Measurements from ENCODE around the gene TNKS1BP1. TPM values are rescaled to one million over a fixed set of nuclear protein-coding genes. Genes with fewer than 3 reads are reported as not detected.

TNKS1BP1 gene
- total and polyA plus RNA-seq, 2 of the 8 experiments (the other 6 are each of a cell fraction or from before 2014, with no cell fraction given) = 50.0 to 122 TPM

DNA sequence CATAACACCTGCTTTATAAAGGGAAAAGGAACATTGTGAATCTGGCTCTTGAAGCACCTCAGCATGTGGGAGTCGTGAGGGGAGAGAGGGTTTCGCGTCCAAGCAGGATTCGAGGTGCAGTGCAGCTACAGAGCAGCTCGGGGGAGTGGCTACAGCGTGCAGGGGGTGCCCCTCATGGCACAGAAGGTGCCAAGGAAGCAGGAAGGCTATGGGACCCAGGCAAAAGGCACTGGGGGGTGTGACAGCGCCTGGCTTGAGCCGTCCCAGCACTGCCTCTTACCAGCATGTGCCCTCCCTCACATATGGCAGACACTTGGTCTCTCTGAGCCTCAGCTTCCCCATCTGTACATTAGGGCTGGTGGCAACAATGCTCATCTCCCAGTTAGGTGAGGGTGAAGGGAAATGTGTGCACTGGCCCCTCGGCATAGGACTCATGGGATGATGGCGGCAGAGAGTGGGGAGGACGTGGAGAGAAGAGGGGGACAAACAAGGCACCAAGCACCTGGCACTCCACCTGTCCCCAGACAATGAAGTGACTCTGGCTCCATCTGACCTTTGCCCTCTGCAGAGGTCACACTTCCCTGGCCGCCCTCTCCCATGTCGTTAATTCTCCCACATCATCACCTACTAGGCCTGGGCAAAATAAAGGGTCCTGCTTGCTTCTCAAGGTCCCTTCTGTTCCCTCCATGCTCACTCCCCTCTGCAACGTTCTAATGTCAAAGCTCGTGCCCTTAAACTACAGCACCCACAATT is 10.4 kb downstream of the TNKS1BP1 start:
- H2BK20ac ChIP-seq (ENCODE audit: low read length) = no peak overlapping the region
- peaks cover 14% of the 10 kb centered on the region for H3K79me1 ChIP-seq (ENCODE audit: low read depth, low read length)
- peak overlapping the region; percentile 42 for H4K91ac ChIP-seq (replicated peaks; ENCODE audit: insufficient read length, low read length)
- ChIA-PET CTCF (ENCODE audit: partially characterized antibody) (interaction anchor here (1.1 kb wide), 1 partner anchor 29 kb away, joined by 4 read pairs; no protein-coding TSS in a partner anchor), POLR2A (ENCODE audit: partially characterized antibody) (interaction anchor here (1.1 to 45.7 kb wide), 5 partner anchors 7 to 144 kb away, joined by 4 to 1279 read pairs (median 4); partner anchors contain the start of genes P2RX3, SSRP1 and TNKS1BP1)
- no peak overlapping the region for H3K56ac ChIP-seq (replicated peaks; ENCODE audit: insufficient read length, low read depth, low read length)
- H3K4me1 ChIP-seq (replicated peaks in 1 of 4; ENCODE audit: control insufficient read depth in 3 of 4, insufficient read depth in 4 of 4, low read length in 3 of 4) = peaks cover 15 to 36% (median 26%) of the 10 kb centered on the region in 4 experiments
- H3K27me3 ChIP-seq (replicated peaks in 1 of 4; ENCODE audit: control insufficient read depth in 3 of 4, extremely low read depth in 1 of 4, insufficient read depth in 3 of 4, low read length in 3 of 4) = no peaks in the 10 kb centered on the region
- H3K4me2 ChIP-seq (ENCODE audit: insufficient read depth in 1 of 2, low read depth in 2 of 2, low read length in 2 of 2) = no peak overlapping the region; a peak in 1 of 4 replicates
- no peak for TF ChIP-seq JUND (IDR thresholded peaks at IDR 0.05; ENCODE audit: low read length)
- peak in 1 of 2 experiments; percentile 22; a peak in 2 of 3 replicates for TF ChIP-seq POLR2A (IDR thresholded peaks at IDR 0.05; ENCODE audit: control extremely low read depth in 1 of 2, low read depth in 2 of 2, low read length in 2 of 2)
- peak overlapping the region; percentile 39 for H3K4ac ChIP-seq (replicated peaks; ENCODE audit: insufficient read length, low read depth, low read length)
- H2AFZ ChIP-seq (ENCODE audit: low read length) = no peak overlapping the region
- H3K79me2 ChIP-seq (ENCODE audit: control insufficient read depth in 1 of 2, insufficient read depth in 2 of 2, low read length in 2 of 2) = peaks cover 0 to 19% of the 10 kb centered on the region in 2 experiments; a peak in 2 of 4 replicates
- H3K23me2 ChIP-seq (ENCODE audit: low read depth, low read length) = peaks cover 4% of the 10 kb centered on the region; the same call in 1 of the 2 replicates
- no peak overlapping the region; a peak in 1 of 7 replicates for H3K9ac ChIP-seq (replicated peaks in 1 of 4; ENCODE audit: extremely low read depth in 1 of 4, low read depth in 3 of 4, low read length in 3 of 4)
- H3K4me3 ChIP-seq (ENCODE audit: extremely low read depth in 1 of 4, insufficient read depth in 2 of 4, low read depth in 3 of 4, low read length in 4 of 4) = no peak overlapping the region
- no peak overlapping the region for H3K23ac ChIP-seq (ENCODE audit: insufficient read length)
- H2AK5ac ChIP-seq (ENCODE audit: low read depth, low read length) = peak overlapping the region; percentile 53; the same call in 1 of the 2 replicates
- H3K36me3 ChIP-seq (ENCODE audit: control insufficient read depth in 2 of 4, insufficient read depth in 4 of 4, low read length in 3 of 4) = peaks cover 24 to 83% (median 54%) of the 10 kb centered on the region in 4 experiments
- H2BK5ac ChIP-seq (ENCODE audit: low read depth, low read length) = peak overlapping the region; percentile 75
- H3K14ac ChIP-seq (ENCODE audit: insufficient read length) = no peak overlapping the region
- peak overlapping the region; percentile 87; the same call in 1 of the 2 replicates for H2BK12ac ChIP-seq (ENCODE audit: low read depth, low read length)
- H4K8ac ChIP-seq (ENCODE audit: extremely low read depth, insufficient read depth, low read length) = no peak overlapping the region; the same call in 1 of the 2 replicates
- FAIRE-seq (no peak), DNase-seq (ENCODE audit: low read depth in 1 of 2, low spot score in 2 of 2) (no peak)
- no peak overlapping the region for H4K5ac ChIP-seq (ENCODE audit: insufficient read length, low read depth, low read length)
- H2BK120ac ChIP-seq (replicated peaks; ENCODE audit: low read depth, low read length) = no peak overlapping the region
- 0 out of 2 replicates have a peak overlapping the region, but pooled peaks have one; percentile 46 for H2BK15ac ChIP-seq (ENCODE audit: low read length)
- H3K9me3 ChIP-seq (ENCODE audit: insufficient read depth in 2 of 2, low read depth in 1 of 2, low read length in 1 of 2) = no peaks in the 10 kb centered on the region
- peaks cover 0 to 21% of the 10 kb centered on the region in 2 experiments for H4K20me1 ChIP-seq (replicated peaks in 1 of 2; ENCODE audit: control insufficient read depth in 1 of 2, insufficient read depth in 2 of 2, low read length in 2 of 2)
- H3K18ac ChIP-seq (ENCODE audit: extremely low read depth, low read length) = 0 out of 2 replicates have a peak overlapping the region, but pooled peaks have one; percentile 38
- H3K27ac ChIP-seq (ENCODE audit: low read depth, low read length) = peak overlapping the region; percentile 28; the same call in 1 of the 2 replicates
- 86% methylated on average over 15 of the region's 15 CpGs; no CpG with 5 or more reads in 1 of the 2 experiments for WGBS, 2 experiments (ENCODE audit: extremely low coverage in 1 of 2, insufficient coverage in 1 of 2, insufficient read length in 1 of 2, insufficient replicate concordance in 2 of 2, low coverage in 1 of 2, low lambda C conversion rate in 2 of 2, missing lambda C conversion rate in 1 of 2)
